K562 (cell line): ENCODE measurements around the gene PSAP. TPM values are rescaled to one million over a fixed set of nuclear protein-coding genes. Genes with fewer than 3 reads are reported as not detected.
A peak's percentile ranks its signal among the peaks of the same experiment; 100 is the strongest.

Experiments
- ARID1B ChIP-seq: fragments of 450-650 bp; IDR thresholded peaks from 2 replicates; pipeline ENCODE4 v1.6.1; 2016; ENCODE audit warnings: antibody characterized with exemption, mild to moderate bottlenecking, inconsistent platforms
- DACH1 ChIP-seq: fragments of 450-650 bp; IDR thresholded peaks from 2 replicates; pipeline ENCODE4 v1.6.1; 2018; ENCODE audit not compliant: partially characterized antibody
- E2F6 ChIP-seq, 2 experiments: IDR thresholded peaks; 2 replicates each; pipeline ENCODE4 v1.6.1; 2011; ENCODE audit warnings: borderline replicate concordance in 1 of 2, control low read depth in 1 of 2, low read depth in 1 of 2, low read length in 1 of 2, mild to moderate bottlenecking in 1 of 2, mixed read lengths in 1 of 2, moderate library complexity in 1 of 2; ENCODE audit not compliant: insufficient read depth in 1 of 2, insufficient read length in 1 of 2, poor library complexity in 1 of 2, severe bottlenecking in 1 of 2; ENCODE audit errors: extremely low read depth in 1 of 2
- EGR1 ChIP-seq: fragments of 450-650 bp; conservative IDR thresholded peaks from 2 replicates; pipeline ENCODE4 v1.6.1; 2017; ENCODE audit warnings: mild to moderate bottlenecking
- ELF1 ChIP-seq: fragments of 200-800 bp; sonication (Bioruptor generic); IDR thresholded peaks from 2 replicates; pipeline ENCODE4 v1.6.1; 2016; ENCODE audit warnings: missing genetic modification characterization, missing compliant biosample characterization
- FOXJ2 ChIP-seq: fragments of 200-800 bp; sonication (Bioruptor generic); IDR thresholded peaks from 2 replicates; pipeline ENCODE4 v1.6.1; 2016; ENCODE audit warnings: missing genetic modification characterization, missing compliant biosample characterization
- JUND ChIP-seq, 2 experiments: IDR thresholded peaks; 2 replicates in 1 of 2; 3 replicates in 1 of 2; pipeline ENCODE4 v1.6.1; 2011; ENCODE audit warnings: borderline replicate concordance in 2 of 2, low read depth in 2 of 2, low read length in 2 of 2, improper control_type of control experiment in 1 of 2, missing biosample characterization in 1 of 2, missing genetic modification characterization in 1 of 2, missing genetic modification reagents in 1 of 2
- L3MBTL2 ChIP-seq: fragments of 450-650 bp; IDR thresholded peaks from 2 replicates; pipeline ENCODE4 v1.6.1; 2016; ENCODE audit warnings: mild to moderate bottlenecking, moderate library complexity
- MAFF ChIP-seq: IDR thresholded peaks from 2 replicates; pipeline ENCODE4 v1.6.1; 2012; ENCODE audit warnings: low read length, improper control_type of control experiment
- MAZ ChIP-seq, 2 experiments: fragments of 450-650 bp in 1 of 2; sonication (generic) in 1 of 2; formaldehyde crosslinking; IDR thresholded peaks in 1 of 2; conservative IDR thresholded peaks in 1 of 2; 2 replicates each; pipeline versions ENCODE4 v1.4.0 to v1.5.0; 2020; ENCODE audit warnings: mild to moderate bottlenecking in 1 of 2, missing genetic modification reagents in 1 of 2
- MEIS2 ChIP-seq: fragments of 450-650 bp; IDR thresholded peaks from 2 replicates; pipeline ENCODE4 v1.6.1; 2014; ENCODE audit warnings: mild to moderate bottlenecking; ENCODE audit not compliant: partially characterized antibody
- MIER1 ChIP-seq: fragments of 450-650 bp; IDR thresholded peaks from 2 replicates; pipeline ENCODE4 v1.6.1; 2016; ENCODE audit warnings: antibody characterized with exemption, mild to moderate bottlenecking, low read depth
- MNT ChIP-seq, 2 experiments: fragments of 450-650 bp; conservative IDR thresholded peaks; 2 replicates each; pipeline ENCODE4 v1.6.1; 2017; ENCODE audit warnings: mild to moderate bottlenecking in 2 of 2, moderate library complexity in 2 of 2
- NFYB ChIP-seq: IDR thresholded peaks from 2 replicates; pipeline ENCODE4 v1.6.1; 2011; ENCODE audit warnings: mild to moderate bottlenecking, moderate library complexity; ENCODE audit not compliant: insufficient read length; ENCODE audit errors: extremely low read depth
- POLR2G ChIP-seq: fragments of 200-400 bp; formaldehyde crosslinking; IDR thresholded peaks from 2 replicates; pipeline ENCODE4 v1.6.1; 2017; ENCODE audit warnings: low read depth, mild to moderate bottlenecking, antibody characterized with exemption, low read length, moderate library complexity
- SRF ChIP-seq, 2 experiments: fragments of 250-450, 450-650 bp in 1 of 2; sonication (Bioruptor Pico) in 1 of 2; sonication (generic) in 1 of 2; formaldehyde crosslinking; IDR thresholded peaks; 2 replicates each; pipeline versions ENCODE4 v1.5.0 to v1.5.1; 2020 to 2022; ENCODE audit warnings: mild to moderate bottlenecking in 1 of 2, missing genetic modification reagents in 1 of 2
- ZBTB11 ChIP-seq, 3 experiments: fragments of 200-800 bp in 1 of 3; fragments of 250-450 bp in 1 of 3; fragments of 450-650 bp in 1 of 3; sonication (Bioruptor Pico) in 1 of 3; sonication (Bioruptor generic) in 1 of 3; formaldehyde crosslinking in 1 of 3; IDR thresholded peaks; 2 replicates each; pipeline versions ENCODE4 v1.6.1 to v1.8.0; 2016 to 2022; ENCODE audit warnings: mild to moderate bottlenecking in 2 of 3, missing genetic modification characterization in 2 of 3, missing compliant biosample characterization in 1 of 3, moderate library complexity in 1 of 3
- ZNF316 ChIP-seq: fragments of 450-650 bp; IDR thresholded peaks from 2 replicates; pipeline ENCODE4 v1.6.1; 2016
- ZNF384 ChIP-seq: IDR thresholded peaks from 2 replicates; pipeline ENCODE4 v1.6.1; 2012; ENCODE audit warnings: low read depth, low read length, improper control_type of control experiment
- polyA plus RNA-seq, 8 experiments: library from polyadenylated mRNA; depleted of rRNA in 4 of 8; stranded (reverse) in 5 of 8; unstranded in 3 of 8; fragments of >200 nt; fragmentation: Nextera tagmentation in 2 of 8; fragmentation: Illumina TruSeq in 1 of 8; extraction: Ambion mirVana in 2 of 8; extraction: Trizol in 1 of 8; gene quantifications; 2 replicates each; pipeline versions ENCODE4 v1.2.1 to v1.2.3, GENCODE V29; 2011 to 2014; ENCODE audit warnings: inconsistent platforms in 1 of 8, missing spikeins in 1 of 8
- total RNA-seq, 7 experiments: library from RNA; depleted of rRNA in 6 of 7; stranded (reverse); fragments of >200 nt in 6 of 7; fragmentation: Illumina TruSeq in 2 of 7; extraction: Trizol in 2 of 7; gene quantifications; 2 replicates each; pipeline versions ENCODE4 v1.2.1 to v1.2.3, GENCODE V29; 2011 to 2021; ENCODE audit warnings: low replicate concordance in 1 of 7

The PSAP gene
- total and polyA plus RNA-seq, 9 of the 15 experiments (the other 6 are each of a cell fraction or from before 2014, with no cell fraction given) = 245 to 700 (median 429) TPM

DNA sequence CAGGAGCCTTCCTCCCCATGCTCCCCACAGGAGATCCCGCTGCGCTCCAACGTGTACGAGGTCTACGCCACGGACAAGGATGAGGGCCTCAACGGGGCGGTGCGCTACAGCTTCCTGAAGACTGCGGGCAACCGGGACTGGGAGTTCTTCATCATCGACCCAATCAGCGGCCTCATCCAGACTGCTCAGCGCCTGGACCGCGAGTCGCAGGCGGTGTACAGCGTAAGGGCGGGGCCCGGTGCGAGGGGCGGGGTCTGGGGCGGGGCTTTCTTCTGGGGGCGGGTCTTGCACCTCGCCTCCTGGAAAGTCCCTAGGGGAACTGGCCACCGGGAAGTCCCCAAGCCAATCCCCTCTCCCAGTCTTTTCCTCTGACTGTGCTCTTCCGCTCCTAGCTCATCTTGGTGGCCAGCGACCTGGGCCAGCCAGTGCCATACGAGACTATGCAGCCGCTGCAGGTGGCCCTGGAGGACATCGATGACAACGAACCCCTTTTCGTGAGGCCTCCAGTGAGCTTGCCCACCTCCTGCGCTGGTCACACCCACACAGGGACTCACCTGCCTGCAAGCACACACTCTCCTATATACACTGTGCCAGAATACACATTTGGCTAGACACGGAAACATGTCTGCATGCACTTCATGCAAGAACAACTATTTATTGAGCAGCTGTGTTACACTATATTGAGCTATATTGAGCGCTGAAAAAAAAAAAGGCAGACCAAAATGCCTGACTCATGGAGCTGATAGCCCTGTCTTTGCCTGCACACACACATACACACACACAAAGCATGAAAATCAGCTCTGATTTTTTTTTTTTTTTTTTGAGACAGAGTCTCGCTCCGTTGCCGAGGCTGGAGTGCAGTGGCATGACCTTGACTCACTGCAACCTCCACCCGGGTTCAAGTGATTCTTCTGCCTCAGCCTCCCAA, 45.0 kb downstream of the PSAP start (continued):
- TF ChIP-seq SRF (CRISPR knock-in tag; IDR thresholded peaks at IDR 0.05) (0 out of 4 replicates have a peak, but pooled peaks of 1 of the 2 experiments have one; percentile 45), MAFF (peak; percentile 23; the same call in 1 of the 2 replicates), JUND (IDR thresholded peaks at IDR 0.05; ENCODE audit: borderline replicate concordance, low read depth, low read length) (no peak), JUND (tag; IDR thresholded peaks at IDR 0.05; ENCODE audit: borderline replicate concordance, low read depth, low read length) (0 out of 3 replicates have a peak, but pooled peaks have one; percentile 25), MEIS2 (no peak), NFYB (peak; percentile 3), ZBTB11 (CRISPR knock-in tag; IDR thresholded peaks at IDR 0.05) (no peak), DACH1 (peak; percentile 51), POLR2G (peak; percentile 53), E2F6 (IDR thresholded peaks at IDR 0.05; ENCODE audit: borderline replicate concordance in 1 of 2, extremely low read depth in 1 of 2, insufficient read depth in 1 of 2, insufficient read length in 1 of 2, low read depth in 1 of 2, low read length in 1 of 2, poor library complexity in 1 of 2, severe bottlenecking in 1 of 2) (peak in 1 of 2 experiments; percentile 13), L3MBTL2 (peak; percentile 31; the same call in 1 of the 2 replicates), EGR1 (peak; percentile 31; the same call in 1 of the 2 replicates), MIER1 (no peak), ZNF384 (peak; percentile 90), ARID1B (peak; percentile 5; the same call in 1 of the 2 replicates), FOXJ2 (tag) (peak; percentile 43; the same call in 1 of the 2 replicates), MNT (conservative IDR thresholded peaks at IDR 0.05) (0 out of 4 replicates have a peak, but pooled peaks of 1 of the 2 experiments have one; percentile 33), ELF1 (tag) (peak; percentile 52; the same call in 1 of the 2 replicates), ZNF316 (peak; percentile 69), MAZ (CRISPR knock-in tag; conservative IDR thresholded peaks at IDR 0.05 in 1 of 2, IDR thresholded peaks at IDR 0.05 in 1 of 2) (0 out of 4 replicates have a peak, but pooled peaks of 1 of the 2 experiments have one; percentile 25)
